ENCODE measurements around the gene DYRK3.
"Not testable (repeated sequence)": the region's sequence is repeated elsewhere in the genome, so short reads cannot be mapped to it uniquely, and the experiment has no call there.

Gene DYRK3

DNA sequence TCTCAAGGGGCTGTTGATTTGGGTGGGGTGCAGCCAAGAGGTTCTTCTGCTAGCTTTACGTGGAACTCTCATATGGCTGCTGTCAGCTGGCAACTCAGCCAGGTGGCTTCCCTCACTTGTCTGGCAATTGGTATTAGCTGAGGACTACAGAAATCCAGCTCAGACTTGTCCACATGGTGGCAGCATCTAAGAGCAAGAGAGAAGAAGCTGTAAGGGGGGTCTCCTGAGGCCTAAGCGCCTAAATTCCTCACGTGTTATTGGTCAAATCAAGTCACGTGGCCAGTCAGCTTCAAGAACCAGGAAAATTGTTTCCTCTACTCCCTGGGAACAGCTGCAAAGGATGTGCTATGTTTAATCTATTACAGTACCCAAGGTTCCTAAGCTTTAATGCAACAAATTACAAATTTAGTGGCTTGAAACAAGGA is 4.2 kb upstream of the DYRK3 start:
- DNase-seq (ENCODE audit: low read depth), result no peak

GRCh38 chr1:206633708-206634121 is 1.6 kb upstream of the DYRK3 start:
- DNase-seq (ENCODE audit: low read depth), result no peak

- DNase-seq (ENCODE audit: low read depth), result peak; percentile 70
Measured at GRCh38 chr1:206634365-206635079, 814 bp upstream of the DYRK3 start.

DNA sequence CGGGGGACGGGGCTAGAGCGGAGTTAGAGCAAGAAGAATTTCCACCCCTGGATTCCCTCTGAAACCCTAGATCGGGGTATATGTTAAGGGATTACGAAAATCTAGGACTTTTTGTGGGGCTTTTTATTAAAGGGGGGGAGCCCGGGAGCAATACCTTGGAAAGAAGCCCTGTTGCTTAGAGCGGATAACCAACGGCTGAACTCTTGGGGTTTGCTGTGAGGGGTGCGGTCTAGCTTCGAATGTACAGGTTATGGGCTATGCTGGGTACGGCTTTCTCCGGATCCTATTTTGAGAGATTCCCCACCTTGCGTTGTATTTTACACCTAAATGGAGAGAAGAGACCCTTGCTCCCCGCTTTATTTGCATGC is 626 bp downstream of the DYRK3 start:
- no peak for DNase-seq (ENCODE audit: low read depth)

DNA sequence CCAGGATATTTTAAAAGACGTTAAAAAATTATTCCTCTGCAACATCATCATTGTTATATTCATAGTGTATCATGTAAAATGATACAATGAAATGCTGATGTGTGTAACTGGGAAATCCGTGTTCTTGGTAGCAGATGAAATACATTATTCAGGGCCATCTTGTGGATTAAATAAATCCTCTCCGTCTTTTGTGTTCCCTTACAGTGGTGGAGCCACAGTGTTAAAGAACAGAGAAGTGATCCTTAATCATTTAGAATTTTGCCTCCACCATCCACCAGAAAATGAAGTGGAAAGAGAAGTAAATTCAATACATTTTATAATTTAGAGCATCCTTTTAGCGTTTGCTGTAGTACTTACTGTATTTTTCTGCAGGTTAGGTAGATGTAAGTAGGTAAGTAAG is 1.3 kb downstream of the DYRK3 start:
- no peak for DNase-seq (ENCODE audit: low read depth)

DNA sequence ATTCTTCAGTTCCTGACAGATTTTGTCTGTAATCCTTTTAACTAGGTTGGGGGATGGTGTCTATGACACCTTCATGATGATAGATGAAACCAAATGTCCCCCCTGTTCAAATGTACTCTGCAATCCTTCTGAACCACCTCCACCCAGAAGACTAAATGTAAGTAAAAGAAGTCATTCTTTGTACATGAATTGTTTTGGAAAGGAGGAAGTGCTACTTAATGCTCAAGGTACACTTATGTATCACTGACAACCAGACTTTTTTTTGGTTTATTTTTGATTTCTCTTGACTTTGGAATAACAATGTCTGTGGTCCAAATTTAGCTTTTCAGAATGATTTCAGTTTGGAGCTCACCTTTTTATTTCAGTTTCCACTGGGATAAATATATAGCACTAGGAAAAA is 2.3 kb downstream of the DYRK3 start:
- DNase-seq (ENCODE audit: low read depth), result no peak

DNA sequence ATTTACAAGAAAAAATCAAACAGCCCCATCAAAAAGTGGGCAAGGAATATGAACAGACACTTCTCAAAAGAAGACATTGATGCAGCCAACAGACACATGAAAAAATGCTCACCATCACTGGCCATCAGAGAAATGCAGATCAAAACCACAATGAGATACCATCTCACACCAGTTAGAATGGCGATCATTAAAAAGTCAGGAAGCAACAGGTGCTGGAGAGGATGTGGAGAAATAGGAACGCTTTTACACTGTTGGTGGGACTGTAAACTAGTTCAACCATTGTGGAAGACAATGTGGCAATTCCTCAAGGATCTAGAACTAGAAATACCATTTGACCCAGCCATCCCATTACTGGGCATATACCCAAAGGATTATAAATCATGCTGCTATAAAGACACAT is 6.7 kb downstream of the DYRK3 start:
- DNase-seq (ENCODE audit: low read depth), result not testable (repeated sequence)

- no peak for DNase-seq (ENCODE audit: low read depth)
Measured at GRCh38 chr1:206643118-206643698, 7.9 kb downstream of the DYRK3 start.

- DNase-seq (ENCODE audit: low read depth), result no peak
Measured at GRCh38 chr1:206646504-206646903, 11.2 kb downstream of the DYRK3 start.

DNA sequence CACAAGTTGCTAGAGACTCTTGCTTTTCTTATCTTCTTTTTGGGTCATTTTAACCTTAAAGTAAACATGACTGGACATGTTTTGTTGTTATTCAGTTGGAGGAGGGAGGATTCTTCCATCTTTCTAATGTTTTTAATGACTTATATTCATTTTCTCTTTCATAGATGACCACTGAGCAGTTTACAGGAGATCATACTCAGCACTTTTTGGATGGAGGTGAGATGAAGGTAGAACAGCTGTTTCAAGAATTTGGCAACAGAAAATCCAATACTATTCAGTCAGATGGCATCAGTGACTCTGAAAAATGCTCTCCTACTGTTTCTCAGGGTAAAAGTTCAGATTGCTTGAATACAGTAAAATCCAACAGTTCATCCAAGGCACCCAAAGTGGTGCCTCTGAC is 11.9 kb downstream of the DYRK3 start:
- no peak for DNase-seq (ENCODE audit: low read depth)

GRCh38 chr1:206649261-206649921 is 14.1 kb downstream of the DYRK3 start:
- DNase-seq (ENCODE audit: low read depth), result no peak

GRCh38 chr1:206651014-206651413 is 15.7 kb downstream of the DYRK3 start:
- no peak for DNase-seq (ENCODE audit: low read depth)

GRCh38 chr1:206651958-206652890 is 16.9 kb downstream of the DYRK3 start:
- no peak for DNase-seq (ENCODE audit: low read depth)

GRCh38 chr1:206653715-206654459 is 18.6 kb downstream of the DYRK3 start:
- no peak for DNase-seq (ENCODE audit: low read depth)

- DNase-seq (ENCODE audit: low read depth), result no peak
Measured at GRCh38 chr1:206654828-206655227, 19.5 kb downstream of the DYRK3 start.

GRCh38 chr1:206655471-206655882 is 20.1 kb downstream of the DYRK3 start:
- DNase-seq (ENCODE audit: low read depth), result no peak

DNA sequence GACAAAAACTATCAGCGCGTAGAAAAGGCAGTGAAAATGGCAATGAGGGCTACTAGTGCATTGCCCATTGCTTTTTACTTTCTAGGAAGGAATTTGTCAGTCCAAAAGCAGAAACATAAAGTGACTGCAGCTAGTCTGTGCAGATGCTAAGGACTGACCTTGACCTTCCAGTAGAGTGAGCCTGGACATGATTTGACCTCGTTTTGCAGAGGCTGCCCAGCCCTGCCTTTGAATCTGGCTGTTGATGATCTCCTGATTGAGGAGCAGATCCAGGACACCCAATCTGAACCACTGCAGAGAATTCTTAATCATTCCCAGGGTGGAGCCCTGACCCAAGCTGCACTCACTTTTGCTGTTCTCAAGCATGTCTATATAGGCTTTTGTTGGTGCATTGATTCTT is 21.6 kb downstream of the DYRK3 start:
- DNase-seq (ENCODE audit: low read depth), result no peak

DNA sequence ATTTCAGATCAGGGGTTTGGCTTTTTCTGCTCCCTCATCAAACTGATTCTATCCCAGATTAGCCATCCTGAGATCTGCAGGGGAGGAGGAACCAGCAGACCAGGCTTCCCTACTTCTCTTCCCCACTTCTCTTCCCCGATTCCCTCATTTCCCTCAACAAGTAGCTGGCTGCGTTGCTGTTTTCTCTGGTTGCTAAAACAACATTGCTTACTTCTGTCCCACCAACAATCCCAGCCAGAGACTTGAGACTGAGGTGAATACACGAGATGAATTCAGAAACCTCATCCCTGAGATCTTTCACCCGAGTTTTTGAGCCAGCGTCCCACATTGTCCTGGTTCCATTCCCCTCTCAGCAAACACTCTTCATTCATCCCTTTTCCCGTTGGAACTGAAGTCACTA is 22.4 kb downstream of the DYRK3 start:
- no peak for DNase-seq (ENCODE audit: low read depth)

DNA sequence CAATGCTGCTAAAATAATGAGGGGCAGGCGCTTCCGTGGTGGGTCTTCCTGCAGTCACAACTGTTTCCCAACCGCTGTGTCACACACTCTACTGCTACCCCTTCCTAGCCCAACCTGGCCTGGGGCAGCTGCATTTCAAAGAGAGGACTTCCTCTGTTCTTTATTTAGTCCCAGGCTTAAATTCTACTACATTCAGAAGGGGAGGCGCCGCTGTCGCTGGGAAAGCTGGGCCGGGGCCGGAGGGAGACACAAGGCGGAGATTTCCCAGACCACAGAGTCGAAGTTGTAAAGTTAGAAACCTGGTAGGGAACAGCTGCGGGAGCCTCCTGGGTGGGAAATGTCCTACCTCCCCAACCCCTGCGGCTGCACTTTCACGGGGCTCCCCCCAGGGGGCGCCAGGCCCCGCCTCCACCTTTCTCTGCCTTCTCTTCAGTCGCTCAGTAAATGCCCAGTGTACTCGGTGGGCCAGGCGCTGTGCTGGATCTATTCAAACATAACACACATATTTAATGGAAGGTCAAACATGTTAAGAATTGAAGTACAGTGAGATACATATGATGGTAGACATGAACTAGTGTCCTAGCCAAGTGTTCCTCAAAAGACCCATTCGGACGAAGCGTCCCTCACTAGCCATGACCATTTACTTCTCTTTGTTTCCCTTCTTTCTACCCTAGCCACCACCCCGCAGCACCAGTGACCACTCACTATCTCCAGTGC is 23.1 kb downstream of the DYRK3 start:
- DNase-seq (ENCODE audit: low read depth), result peak; percentile 34

DNA sequence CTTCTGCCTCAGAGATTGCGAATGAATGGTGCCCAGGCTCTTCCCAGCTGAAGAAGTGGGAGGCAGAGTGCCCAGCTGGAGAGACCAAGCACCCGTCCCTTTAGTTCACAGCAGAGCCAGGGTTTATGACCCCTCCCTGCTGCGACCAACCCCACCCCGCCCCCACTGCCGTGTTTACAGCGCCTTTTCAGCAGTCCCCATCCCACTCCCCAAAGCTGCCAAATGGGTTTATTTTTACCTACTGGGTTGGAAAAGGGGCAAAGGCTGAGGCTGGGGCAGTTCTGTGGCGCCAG is 23.6 kb downstream of the DYRK3 start:
- no peak for DNase-seq (ENCODE audit: low read depth)

- no peak for DNase-seq (ENCODE audit: low read depth)
Measured at GRCh38 chr1:206660136-206660535, 24.8 kb downstream of the DYRK3 start.
